HCT116 (cell line): ENCODE data around the gene NUDC.

Experiments used
- CBX3 ChIP-seq: IDR thresholded peaks from 2 replicates; pipeline ENCODE4 v1.6.1; 2012; ENCODE audit warnings: low read depth
- CEBPB ChIP-seq: IDR thresholded peaks from 2 replicates; pipeline ENCODE4 v1.6.1; 2012; ENCODE audit warnings: low read depth
- CTCF ChIP-seq, 3 experiments: fragments of 200-600 bp in 1 of 3; sonication (generic) in 1 of 3; IDR thresholded peaks in 2 of 3; conservative IDR thresholded peaks in 1 of 3; 2 replicates each; pipeline ENCODE4 v1.5.1; 2012 to 2017; ENCODE audit warnings: low read depth in 2 of 3, low read length in 2 of 3, antibody characterized with exemption in 1 of 3, borderline replicate concordance in 1 of 3, control low read depth in 1 of 3, mild to moderate bottlenecking in 1 of 3, mixed read lengths in 1 of 3, mixed run types in 1 of 3, moderate library complexity in 1 of 3; ENCODE audit not compliant: insufficient read depth in 1 of 3
- EZH2 ChIP-seq: fragments of 200-600 bp; sonication (generic); IDR thresholded peaks from 2 replicates; pipeline ENCODE4 v1.6.1; 2017; ENCODE audit warnings: antibody characterized with exemption, mixed run types
- MAX ChIP-seq: IDR thresholded peaks from 2 replicates; pipeline ENCODE4 v1.6.1; 2012
- POLR2A ChIP-seq: IDR thresholded peaks from 2 replicates; pipeline ENCODE4 v1.7.0; 2011; ENCODE audit warnings: borderline replicate concordance; ENCODE audit not compliant: insufficient read depth, insufficient read length; ENCODE audit errors: extremely low read depth
- POLR2AphosphoS5 ChIP-seq: IDR thresholded peaks from 2 replicates; pipeline ENCODE4 v1.6.1; 2011; ENCODE audit warnings: mild to moderate bottlenecking, low read depth, low read length, moderate library complexity
- SIN3A ChIP-seq: IDR thresholded peaks from 2 replicates; pipeline ENCODE4 v1.6.1; 2012; ENCODE audit warnings: low read depth
- SRF ChIP-seq: IDR thresholded peaks from 2 replicates; pipeline ENCODE4 v1.6.1; 2012; ENCODE audit warnings: low read depth
- TCF7L2 ChIP-seq: IDR thresholded peaks from 2 replicates; pipeline ENCODE4 v1.7.0; 2011; ENCODE audit warnings: borderline replicate concordance, inconsistent platforms; ENCODE audit not compliant: insufficient read depth, insufficient read length; ENCODE audit errors: extremely low read depth
- ZBTB33 ChIP-seq: IDR thresholded peaks from 2 replicates; pipeline ENCODE4 v1.6.1; 2011; ENCODE audit warnings: mild to moderate bottlenecking, low read length, moderate library complexity; ENCODE audit not compliant: insufficient replicate concordance; ENCODE audit errors: extremely low read depth

- no peak for TF ChIP-seq POLR2A
- no peak for TF ChIP-seq TCF7L2
- no peak for TF ChIP-seq EZH2
- TF ChIP-seq CTCF (IDR thresholded peaks at IDR 0.05 in 2 of 3, conservative IDR thresholded peaks at IDR 0.05 in 1 of 3; ENCODE audit: borderline replicate concordance in 1 of 3, insufficient read depth in 1 of 3, low read depth in 2 of 3, low read length in 2 of 3), result no peak
- TF ChIP-seq ZBTB33, result no peak
- TF ChIP-seq MAX, result no peak
- TF ChIP-seq SRF, result no peak
- no peak for TF ChIP-seq SIN3A
- no peak for TF ChIP-seq CBX3
- no peak for TF ChIP-seq POLR2AphosphoS5
- TF ChIP-seq CEBPB, result peak; percentile 7; the same call in 1 of the 2 replicates
Observed at GRCh38 chr1:26961826-26962225, 40.3 kb downstream of the NUDC start.
